Posterior vena cava (tissue), 2 donors: ENCODE results near the gene AMBRA1. TPM values are rescaled to one million over a fixed set of nuclear protein-coding genes. Genes with fewer than 3 reads are reported as not detected.

Experiments
- DNase-seq: peaks from one replicate; pipeline ENCODE4 v3.0.0-alpha.2; 2020; ENCODE audit warnings: low spot score
- intact Hi-C, 2 donors: fragments of 100-400 bp; cut with DNase I; formaldehyde crosslinking; loops; one replicate each; pipeline versions ENCODE4 v1.14.1 to v1.14.2; 2022 to 2023
- total RNA-seq, 2 donors: library from RNA; stranded (reverse); fragmentation: NEBNext Ultra II Directional; extraction: Animal tissue kit (Norgen Biotek cat#: 25700); gene quantifications; one replicate each; pipeline ENCODE4 v1.2.1, GENCODE V29; 2021
- donor health status: DM: yes; HTN: yes; CAD: no.
- donor health status: DM: yes; HTN: yes; CAD: no.

Gene AMBRA1
- total RNA-seq, 2 donors from 2014 or later: 25.9 to 27.3 TPM

DNA sequence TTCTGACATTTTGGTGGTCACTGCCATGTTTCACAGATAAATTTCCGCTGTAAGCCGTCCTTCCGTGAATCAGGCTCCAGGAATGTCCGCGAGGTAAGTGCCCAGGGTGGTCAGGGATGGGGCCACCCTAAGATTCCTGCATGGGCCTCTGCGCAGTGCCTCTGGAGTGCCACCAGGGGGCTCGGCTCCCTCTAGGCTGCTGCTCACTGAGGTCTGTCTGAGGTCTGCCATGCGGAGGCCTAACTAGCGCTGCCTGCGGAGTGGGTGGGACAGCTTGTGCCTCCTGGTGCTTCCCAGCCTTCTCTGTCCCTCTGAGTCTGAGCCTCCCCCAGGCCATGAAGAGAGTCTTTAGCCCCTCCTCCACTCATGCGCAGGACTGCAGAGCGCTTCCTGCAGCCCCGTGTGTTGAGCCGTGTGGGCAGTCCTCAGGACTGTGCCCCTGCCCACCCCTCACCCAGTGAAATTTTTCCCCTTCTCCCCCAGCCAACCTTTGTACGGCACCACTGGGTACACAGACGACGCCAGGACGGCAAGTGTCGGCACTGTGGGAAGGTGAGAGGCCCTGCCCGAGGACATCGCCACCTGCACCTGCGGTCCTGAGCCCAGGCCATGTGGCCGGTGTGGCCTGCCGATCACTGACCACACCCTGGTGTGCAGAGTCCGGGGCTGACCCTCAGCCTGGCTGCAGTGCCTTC lies 224.2 kb downstream of the AMBRA1 start:
- no peak for DNase-seq
- intact Hi-C loops: no loop called here

DNA sequence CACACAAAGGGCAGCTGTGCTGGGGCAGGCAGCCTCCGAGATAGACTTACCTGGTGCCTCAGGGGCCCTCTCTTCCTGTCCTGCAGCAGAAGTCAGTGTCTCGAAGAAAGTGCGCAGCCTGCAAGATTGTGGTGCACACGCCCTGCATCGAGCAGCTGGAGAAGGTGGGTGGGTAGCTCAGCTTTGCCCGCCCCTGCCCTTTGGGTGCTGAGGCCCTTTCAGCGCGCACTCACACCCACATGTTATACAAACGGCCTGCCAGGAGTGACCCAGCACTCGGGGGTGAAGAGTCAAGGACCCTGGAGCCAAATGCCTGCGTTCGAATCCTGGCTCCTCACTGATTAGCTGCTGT lies 225.9 kb downstream of the AMBRA1 start:
- intact Hi-C loops: no loop called here
- no peak for DNase-seq

DNA sequence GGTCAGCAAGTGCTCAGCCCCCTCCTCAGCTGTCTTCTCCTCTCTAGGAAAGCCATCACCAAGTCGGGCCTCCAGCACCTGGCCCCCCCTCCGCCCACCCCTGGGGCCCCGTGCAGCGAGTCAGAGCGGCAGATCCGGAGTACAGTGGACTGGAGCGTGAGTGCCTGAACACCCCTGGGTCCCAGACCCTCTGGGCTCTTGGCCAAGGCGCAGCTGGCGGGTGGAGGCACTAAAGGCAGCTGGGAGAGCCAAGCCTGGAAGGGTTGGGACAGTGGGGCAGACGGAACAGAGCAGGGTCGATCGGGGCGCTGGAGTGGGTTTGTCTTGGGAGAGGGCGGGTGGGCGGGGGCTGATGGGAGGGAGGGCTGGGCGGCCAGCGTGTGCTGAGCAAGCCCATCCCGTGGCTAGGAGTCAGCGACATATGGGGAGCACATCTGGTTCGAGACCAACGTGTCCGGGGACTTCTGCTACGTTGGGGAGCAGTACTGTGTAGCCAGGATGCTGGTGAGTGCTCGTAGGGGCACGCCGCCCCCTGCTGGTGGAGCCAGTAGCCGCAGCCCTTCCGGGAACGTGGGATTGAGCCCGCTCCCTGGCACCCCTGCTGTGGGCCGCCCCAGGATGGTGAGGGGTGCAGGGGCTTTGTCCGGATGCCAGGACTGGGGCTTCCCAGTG lies 226.4 kb downstream of the AMBRA1 start:
- no peak for DNase-seq
- intact Hi-C loops: no loop called here

DNA sequence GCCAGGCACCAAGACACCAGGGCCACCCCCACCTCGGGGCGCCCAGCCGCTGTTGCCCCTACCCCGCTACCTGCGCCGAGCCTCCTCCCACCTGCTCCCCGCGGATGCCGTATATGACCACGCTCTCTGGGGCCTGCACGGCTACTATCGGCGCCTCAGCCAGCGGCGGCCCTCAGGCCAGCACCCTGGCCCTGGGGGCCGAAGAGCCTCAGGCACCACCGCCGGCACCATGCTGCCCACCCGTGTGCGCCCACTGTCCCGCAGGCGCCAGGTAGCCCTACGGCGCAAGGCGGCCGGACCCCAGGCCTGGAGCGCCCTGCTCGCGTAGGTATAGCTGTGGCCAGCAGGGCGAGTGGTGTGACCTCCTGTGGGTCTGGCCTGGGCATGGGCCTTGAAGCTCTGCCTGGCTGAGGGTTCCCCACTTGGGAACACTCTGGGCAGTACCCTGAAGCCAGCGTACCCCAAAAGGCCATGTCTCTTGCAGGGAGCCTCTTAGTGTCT lies 227.1 kb downstream of the AMBRA1 start:
- intact Hi-C loops: no loop called here
- DNase-seq: no peak

DNA sequence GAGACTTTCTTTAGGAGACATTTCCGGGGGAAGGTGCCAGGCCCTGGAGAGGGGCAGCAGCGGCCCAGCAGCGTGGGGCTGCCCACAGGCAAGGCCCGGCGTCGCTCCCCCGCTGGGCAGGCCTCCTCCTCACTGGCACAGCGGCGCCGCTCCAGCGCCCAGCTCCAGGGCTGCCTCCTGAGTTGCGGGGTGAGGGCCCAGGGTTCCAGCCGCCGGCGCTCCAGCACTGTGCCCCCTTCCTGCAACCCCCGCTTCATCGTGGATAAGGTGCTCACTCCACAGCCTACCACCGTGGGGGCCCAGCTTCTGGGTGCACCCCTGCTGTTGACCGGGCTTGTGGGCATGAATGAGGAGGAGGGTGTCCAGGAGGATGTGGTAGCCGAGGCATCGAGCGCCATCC lies 227.6 kb downstream of the AMBRA1 start:
- intact Hi-C loops: no loop called here
- no peak for DNase-seq

DNA sequence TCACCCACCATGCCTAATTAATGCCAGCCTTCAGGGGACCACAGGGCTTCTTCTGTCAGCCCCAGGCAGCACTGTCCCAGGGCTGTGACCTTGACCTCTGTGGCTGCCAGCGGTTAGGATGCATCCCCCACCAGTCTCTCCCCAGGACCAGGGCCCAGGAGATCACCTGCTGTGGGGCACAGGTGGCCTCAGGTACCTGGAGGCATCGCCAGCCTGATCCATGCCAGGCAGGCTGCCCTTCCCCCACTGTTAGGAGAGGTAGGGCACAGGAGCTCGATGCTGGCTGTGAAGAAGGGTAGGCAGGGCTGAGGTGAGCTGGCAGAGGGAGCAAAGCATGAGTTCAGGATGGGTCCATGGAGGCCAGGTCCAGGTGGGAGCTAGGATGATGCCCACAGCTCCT lies 229.0 kb downstream of the AMBRA1 start:
- no peak for DNase-seq
- intact Hi-C loops: no loop called here

DNA sequence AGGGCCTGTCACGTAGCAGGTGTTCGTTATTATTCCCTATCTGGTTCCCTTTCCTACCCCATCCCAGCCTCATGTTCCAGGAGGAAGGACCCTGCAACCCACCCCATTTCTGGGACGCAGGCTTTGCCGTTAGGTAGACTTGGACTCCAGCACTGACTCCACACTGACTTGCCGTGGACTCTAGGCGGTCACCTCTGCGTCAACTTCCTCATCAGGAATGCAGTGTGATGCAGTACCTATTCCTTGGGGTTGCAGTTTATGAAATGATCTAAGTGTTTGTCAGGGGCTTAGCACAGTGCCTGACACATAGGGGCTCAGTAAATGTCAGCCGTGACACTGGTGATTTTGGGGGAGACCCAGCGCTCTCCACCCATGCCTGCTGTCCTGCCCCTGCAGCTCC lies 229.8 kb downstream of the AMBRA1 start:
- intact Hi-C loops: no loop called here
- no peak for DNase-seq

DNA sequence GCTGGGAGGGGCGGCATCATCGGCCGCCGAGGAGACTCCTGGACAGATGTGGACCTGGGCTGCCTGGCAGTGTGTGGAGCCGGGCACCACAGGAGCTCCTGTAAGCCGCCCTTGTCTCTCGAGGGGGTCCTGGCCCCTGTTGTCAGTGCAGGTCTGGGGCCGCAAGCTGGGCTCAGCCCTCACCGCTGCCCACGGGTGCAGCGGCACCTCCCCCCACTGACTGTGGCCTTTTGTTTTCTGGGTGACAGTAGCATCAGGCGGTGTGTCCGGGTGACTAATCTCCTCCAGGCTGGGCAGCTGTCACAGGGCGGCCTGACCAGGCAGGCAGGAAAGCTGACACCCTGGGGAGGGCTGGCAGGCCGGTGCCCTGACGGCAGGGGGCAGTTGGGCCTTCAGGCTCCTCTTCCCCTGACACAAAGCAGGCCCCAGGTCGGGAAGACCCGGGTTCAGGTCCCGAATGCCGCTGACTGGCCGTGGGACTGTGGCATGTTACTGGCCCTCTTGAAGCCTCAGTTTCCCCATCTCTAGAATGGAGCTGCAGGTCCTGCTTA lies 230.3 kb downstream of the AMBRA1 start:
- no peak for DNase-seq
- intact Hi-C loops: no loop called here

DNA sequence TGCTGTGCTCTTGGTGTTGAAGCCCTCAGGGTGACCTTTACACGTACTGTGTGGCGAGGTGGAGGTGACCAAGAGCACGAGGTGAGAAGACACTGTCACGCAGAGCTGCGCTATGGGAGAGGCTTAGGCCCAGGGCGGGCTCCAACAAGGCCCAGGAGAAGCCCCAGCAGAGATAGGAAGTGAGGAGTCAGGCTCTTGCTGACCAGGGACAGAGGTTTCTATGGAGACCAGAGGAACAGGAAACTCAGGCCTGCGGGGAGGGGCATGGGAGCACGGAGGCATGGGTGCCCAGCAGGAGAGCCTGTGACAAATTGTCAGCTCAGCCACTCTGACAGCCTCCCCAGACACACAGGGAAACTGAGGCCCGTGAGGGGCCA lies 230.8 kb downstream of the AMBRA1 start:
- peak; percentile 90 for DNase-seq
- intact Hi-C loops: no loop called here

DNA sequence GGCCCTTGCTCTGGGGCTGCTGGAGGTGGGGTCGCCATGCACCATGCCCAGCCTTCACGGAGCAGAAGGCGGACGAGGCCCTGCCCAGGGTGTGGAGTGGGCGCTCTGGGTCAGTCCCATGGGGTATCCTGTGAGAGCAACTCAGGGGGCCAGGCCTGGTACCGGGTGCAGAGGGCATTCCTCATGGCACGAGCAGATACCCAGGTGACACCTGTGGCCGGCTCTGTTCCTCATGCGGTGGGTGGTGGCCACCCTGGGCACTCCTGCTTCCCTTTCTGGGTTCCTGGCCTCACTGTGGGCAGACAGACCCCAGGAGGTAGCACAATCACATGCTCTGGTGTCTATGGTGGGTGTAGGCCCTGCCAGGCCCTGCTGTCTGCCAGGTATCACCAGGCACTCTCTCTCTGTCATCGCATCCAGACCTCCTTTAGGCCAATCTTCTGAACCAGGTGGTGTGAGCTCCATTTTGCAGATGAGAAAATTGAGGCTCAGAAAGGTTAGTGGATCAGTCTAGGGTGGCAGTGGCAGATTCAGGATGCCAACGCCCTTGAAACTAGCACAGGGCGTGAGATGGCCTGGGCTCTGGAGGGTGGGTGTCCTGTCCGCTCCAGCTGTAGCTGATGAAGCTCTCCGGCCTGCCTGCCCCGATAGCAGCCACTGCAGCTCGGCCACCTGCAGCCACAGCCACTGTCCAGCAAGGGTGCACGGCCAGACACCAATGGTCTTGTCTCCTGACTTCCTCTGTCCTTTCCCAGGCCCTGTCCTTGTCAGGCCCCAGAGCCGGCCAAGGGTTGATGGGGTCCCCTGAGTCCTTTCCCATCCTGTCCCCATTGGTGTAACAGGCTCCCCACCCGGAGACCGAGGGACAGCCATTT lies 231.4 kb downstream of the AMBRA1 start:
- no peak for DNase-seq
- intact Hi-C loops: no loop called here

DNA sequence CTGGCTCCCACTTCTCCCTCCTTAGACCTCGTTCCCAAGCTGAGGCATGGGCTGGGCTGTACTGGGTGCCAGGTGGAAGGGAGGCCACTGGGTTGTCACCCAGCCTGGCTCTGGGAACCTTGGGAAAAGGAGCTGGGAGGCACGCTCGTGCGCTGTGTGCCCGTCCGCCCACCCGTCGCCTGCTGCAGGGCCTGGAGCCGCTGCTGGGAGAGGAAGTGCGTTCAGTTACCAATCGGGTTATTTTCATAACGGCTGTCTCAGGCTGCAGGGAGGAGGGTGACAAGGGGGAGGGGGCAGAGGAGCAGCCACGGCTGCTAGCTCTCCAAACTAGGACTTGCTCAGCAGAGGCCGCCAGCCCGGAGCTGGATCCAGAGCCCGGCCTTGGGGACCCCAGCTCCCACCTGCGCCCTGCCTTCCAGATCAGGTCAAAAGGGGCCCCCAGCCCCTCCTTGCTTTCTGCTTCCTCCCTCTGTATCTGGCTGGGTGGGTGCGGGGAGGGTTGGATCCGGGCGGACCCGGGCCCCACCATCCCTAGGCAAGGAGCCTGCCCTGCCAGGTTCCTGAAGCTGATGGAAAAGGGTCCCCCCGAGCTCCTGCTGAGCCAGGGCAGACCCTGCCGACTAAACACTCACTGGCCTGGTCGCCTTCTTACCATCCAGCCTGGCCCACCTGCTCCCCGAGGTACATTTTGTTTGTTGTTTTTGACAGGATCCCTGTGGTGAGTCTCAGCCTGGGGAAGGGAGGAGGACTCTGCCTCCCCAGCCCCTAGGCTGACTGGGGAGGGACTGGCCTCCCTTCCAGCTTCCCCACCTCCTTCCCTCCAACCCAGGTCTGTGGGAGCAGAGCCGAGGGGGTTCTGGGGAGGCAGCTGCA lies 232.3 kb downstream of the AMBRA1 start:
- intact Hi-C loops: no loop called here
- peak; percentile 90 for DNase-seq

DNA sequence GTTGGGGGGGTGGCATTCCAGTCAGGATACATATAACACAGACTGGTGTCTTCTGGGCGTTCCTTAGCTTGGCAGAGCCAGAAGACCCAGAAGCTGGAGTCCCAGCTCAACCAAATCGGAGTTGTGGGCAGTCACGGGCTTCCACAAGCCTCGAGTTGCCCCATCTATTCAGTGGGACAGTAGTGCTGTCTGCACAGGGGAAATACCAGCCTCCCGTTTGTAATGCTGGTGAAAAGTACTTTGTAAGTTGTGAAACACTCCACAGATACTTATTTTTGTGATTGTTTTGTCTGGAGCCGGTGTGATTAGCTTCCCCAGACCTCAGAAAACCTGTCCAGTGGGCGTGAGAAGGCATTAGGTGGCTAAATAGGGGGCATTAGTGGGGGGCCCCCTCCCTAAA lies 232.9 kb downstream of the AMBRA1 start:
- DNase-seq: no peak
- intact Hi-C loops: no loop called here

DNA sequence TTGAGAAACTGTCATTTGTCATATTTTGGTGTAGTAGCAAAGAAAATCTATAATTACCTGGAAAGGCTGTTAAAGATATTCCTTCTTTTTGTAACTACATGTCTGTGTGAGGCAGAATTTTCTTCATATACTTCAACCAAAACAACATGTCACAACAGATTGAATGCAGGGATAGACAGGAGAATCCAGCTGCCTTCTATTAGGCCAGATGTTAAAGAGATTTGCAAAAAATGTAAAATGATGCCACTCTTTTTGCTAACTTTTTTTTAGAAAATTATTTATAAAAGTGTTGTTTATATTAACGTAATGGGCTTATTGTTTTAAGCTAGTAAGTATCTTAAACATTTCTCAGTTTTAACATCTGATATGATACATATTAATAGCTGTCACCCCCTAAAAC lies 233.9 kb downstream of the AMBRA1 start:
- DNase-seq: no peak
- intact Hi-C loops: no loop called here

DNA sequence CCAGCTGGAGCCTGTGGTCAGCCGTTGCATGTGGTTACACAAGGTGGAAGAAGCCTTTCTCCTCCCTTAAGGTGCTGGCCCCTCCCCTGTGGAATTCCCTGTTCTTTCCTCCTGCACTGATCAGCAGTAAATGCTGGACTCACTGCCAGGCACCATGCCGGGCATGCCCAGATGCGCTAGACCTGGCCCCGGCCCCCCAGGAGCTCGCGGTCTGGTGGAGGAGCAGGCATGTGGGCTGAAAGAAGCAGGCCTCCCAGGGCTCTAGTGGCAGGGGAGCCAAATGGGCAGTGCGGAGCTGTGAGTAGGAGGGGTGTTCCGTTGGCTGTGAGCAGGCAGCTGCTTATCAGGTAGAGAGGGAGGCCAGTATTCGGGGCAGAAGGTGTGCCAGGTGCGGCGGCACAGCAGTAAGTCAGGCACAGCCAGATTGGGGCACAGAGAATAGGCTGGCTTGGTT lies 236.3 kb downstream of the AMBRA1 start:
- no peak for DNase-seq
- intact Hi-C loops: no loop called here

DNA sequence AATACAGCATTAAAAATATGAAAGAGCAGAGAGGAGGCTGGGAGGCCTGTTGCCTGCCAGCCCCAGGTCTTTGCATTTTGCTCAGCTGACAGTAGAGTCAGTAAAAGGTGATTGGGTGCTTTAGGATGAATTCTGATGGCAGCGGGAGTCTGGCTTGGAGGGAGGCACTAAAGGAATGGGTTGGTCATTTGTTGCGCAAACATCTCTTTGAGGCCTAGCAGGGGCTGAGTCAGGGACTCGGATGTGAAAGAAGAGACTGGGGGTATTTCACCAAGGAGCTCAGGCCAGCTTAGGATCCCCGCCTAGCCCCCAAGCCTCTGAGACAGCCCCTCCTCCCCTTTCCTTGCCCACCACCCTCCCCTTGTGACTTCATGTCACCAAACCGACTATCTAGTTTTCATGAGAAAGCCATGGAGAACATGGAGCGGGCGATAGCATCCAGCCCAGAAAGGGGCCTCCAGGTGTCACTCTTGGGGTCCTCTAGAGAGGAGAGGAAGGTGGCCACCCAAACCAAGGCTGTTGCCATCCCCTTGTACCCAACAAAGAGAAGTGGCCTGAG lies 236.8 kb downstream of the AMBRA1 start:
- intact Hi-C loops: no loop called here
- no peak for DNase-seq

DNA sequence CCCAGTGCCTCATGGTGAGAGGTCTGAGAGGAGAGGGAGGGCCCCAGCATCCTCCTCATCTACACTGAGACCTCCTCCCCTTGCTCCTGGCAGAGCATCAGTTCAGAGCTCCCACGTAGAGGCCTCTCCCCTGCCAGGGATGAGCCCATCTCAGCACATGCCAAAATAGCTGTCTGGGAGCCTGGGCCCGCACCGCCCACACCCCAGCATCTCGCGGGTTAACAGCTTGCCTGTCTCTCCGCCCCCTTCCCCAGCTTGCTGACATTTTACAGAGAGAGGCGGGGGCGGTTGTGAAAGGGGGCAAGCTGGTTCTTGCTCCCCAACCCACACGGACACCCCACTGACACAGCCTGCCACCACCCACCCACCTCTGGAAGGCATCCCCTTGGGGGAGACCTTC lies 240.1 kb downstream of the AMBRA1 start:
- no peak for DNase-seq
- intact Hi-C loops: no loop called here

DNA sequence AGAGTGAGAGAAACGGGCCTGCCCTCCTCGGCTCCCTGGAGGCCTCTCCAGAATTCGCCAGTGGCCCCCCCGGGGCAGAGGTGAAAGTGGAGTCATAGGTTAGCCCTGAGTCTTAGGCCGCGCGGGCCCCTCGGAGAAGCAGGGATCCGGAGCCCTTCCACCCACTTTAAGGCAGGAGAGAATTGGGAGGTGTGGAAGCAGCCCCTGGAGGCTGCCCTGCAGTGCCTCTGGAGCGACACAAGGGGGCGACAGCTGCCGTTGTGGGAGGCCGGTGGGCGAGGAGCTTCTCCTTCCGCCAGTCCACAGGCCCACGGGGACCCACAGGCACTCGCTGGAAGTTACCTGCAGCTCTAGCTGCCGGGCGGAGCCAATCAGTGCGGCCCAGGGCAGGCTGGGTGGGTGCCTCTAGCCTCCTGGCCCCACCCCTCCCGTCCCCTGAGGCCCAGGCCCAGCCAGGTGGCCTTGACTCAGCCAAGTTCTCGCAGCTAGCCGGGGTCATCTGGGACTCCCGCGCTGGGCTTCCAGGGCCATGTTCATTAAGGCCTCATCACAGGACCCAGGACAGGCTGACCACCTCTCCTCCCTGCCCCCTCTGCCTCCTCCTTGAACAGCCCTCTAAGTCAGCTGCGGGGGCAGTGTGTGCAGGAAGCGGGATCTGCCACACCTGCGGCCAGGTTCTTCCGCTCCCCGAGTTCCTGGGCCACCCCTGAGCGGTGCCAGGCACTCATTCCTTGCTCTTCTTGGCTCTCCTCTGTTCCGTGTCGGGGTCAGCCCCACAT lies 241.6 kb downstream of the AMBRA1 start:
- intact Hi-C loops: no loop called here
- DNase-seq: peak; percentile 89

DNA sequence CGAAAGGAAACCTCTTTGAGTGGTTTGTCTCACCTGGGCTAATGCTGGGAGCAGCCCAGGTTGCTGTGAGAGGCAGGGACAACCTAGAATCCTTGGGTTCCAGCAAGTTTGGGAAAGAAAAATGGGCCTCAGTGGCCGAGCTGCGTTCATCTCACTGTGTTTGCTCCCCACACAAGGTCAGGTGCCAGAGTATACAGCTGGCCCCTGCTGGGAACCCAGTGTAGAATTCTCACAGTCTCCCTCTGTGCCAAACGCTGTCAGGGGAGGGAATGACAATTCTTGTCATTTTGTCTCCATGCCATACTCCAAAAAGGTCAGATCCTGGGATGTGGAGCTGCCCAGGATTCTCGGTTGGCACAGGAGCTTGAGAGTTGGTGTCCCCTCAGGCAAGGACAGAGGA lies 242.2 kb downstream of the AMBRA1 start:
- DNase-seq: no peak
- intact Hi-C loops: no loop called here
